GM19023 (cell line): ENCODE data around the gene G6PC2.

Experiments used
- ATAC-seq: cut with Tn5 transposase; IDR thresholded peaks from one replicate; pipeline ENCODE4 v1.9.1; 2021; ENCODE audit warnings: mild to moderate bottlenecking, moderate library complexity; ENCODE audit not compliant: unreplicated experiment

The G6PC2 gene

DNA sequence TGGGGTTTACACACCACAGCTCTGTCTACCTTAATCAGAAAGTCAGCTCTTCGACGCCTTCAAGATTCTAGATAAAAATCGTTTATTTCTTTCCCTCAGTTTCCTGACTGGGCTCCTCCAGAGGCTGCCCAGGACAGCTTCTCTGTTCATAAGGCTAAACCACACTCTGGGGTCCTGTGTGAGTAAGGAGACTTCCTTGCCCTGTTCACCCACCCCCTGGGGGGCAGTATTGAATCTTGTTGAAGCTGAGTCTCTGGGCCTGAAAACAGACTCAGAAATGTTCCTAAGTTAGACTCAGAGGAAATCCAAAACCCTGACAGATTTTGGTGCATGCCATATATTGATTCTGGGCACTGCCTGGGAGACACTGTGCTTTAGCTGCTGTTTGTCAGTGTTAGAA, 43.0 kb downstream of the G6PC2 start:
- no peak for ATAC-seq

DNA sequence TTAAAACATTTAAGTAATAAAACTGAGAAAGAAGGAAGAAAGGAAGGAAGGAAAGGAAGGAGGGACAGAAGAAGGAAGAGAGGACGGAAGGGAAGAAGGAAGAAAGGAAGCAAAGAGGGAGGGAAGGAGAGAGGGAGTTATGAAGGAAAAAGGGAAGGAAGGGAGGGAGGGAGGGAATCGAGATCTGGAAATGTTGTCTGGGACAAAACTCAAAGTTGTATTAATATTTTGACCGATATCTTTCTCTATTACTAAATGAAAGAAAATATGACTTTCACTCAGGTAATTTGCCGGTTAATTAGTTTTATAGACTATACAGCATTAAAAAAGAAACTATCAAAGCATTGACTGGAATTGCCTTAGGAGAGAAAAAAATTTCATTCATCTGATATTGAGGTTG, 44.4 kb downstream of the G6PC2 start:
- no peak for ATAC-seq

DNA sequence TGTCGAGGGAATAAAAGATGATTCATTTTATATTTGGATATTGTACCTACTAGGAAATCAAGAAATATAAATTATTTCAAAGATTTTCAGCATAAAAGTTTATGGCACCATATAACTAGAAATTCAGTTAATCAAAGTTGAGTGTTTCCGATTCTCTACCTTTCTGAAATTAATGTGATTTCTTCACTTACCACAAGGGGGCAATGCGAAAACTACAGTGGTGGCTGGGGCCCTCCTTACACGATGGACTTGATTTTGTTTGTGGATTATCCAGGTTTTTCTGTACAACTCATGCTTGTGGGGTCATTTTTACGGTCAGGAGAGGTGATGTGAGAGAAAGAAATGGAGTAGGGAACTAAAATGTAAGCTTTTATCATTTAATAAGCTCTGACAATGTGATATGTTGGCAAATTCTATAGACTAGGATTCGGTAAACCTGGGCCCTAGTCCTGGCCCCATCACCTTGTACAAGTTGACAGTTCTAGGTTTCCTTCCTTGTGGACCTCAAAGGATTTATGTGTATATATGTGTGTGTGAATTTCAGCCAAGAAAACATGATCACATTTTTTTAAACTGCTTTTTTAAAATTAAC, 47.6 kb downstream of the G6PC2 start:
- ATAC-seq: no peak

DNA sequence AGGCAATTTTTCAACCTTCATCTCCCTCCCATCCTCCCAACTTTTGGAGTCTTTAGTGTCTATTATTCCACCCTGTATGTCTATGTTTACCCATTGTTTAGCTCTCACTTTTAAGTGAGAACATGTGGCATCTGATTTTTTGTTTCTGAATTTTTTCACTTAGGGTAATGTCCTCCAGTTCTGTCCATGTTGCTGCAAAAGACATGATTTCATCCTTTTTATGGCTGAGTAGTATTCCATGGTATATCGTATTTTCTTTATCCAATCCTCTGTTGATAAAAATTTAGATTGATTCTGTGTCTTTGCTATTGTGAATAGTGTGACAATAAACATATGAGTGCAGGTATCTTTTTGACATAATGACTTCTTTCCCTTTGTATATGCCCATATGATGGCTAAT, 48.2 kb downstream of the G6PC2 start:
- ATAC-seq: no peak

DNA sequence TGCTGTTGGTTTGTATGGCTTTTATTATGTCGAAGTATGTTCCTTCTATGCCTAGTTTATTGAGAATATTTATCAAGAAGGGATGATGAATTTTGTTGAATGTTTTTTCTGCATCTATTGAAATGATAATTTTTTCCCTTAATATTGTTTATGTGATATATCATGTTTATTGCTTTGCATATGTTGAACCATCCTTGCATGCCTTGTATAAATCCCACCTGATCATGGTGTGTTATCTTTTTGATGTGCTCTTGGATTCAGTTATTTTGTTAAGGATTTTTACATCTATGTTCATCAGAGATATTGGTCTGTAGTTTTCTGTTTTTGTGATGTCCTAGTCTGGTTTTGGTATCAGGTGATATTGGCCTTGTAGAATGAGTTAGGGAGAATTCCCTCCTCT, 50.8 kb downstream of the G6PC2 start:
- ATAC-seq: no peak

DNA sequence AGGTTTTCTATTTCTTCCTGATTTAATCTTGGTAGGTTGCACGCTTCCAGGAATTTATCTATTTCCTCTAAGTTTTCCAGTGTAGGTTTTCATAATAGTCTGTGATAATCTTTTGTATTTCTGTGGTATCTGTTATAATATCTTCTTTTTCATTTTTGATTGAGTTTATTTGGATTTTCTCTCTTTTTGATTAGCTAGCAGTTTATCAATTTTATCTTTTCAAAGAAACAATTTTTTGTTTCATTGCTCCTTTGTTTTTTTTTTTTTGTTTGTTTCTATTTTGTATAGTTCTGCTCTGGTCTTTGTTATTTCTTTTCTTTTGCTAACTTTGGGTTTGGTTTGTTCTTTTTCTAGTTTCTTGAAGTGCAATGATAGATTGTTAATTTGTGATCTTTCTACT, 51.3 kb downstream of the G6PC2 start:
- ATAC-seq: no peak

DNA sequence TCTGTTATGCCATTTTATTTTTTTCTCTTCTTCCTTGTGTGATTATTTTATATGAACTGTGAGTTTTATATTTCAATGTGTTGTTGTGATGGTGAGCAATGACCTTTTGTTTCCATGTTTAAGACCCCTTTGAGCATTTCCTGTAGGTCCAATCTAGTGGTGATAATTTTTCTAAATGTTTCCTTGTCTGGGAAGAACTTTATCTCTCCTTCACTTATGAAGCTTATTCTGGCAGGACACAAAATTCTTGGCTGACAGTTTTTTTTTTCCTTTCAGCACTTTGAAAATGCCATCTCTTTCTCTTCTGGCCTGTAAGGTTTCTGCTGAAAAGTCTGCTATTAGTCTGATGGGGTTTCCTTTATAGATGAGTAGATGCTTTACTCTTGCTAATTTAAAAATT, 53.2 kb downstream of the G6PC2 start:
- no peak for ATAC-seq

DNA sequence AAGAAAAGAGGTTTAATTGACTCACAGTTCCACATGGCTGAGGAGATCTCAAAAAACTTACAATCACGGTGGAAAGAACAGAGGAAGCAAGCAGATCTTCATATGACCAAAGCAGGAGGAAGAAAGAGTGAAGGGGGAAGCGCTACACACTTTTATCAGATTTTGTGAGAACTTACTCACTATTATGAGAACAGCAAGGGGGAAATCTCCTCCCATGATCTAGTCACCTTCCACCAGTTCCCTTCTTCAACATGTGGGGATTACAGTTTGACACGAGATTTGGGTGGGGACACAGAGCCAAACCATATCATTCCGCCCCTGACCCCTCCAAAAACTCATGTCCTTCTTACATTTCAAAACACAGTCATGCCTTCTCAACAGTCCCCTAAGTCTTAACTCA, 54.2 kb downstream of the G6PC2 start:
- no peak for ATAC-seq

DNA sequence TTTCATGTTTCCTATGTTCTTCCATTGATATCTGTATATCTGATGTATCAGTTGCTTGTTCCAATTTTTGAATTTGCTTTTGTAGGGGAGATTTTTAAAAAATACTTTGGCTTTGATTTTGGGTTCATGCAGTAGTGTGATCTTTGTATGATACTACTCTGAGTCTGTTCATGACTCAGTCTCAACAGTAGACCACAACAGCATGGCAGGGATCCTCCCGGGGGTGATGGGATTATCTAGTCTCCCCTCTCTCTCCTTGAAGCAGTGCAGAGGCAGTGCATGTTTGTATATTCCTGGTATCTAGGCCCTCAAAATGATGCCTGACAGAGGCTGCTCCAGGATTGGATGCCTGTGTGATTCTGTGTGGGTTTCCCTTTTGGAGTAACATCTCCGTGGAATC, 55.3 kb downstream of the G6PC2 start:
- no peak for ATAC-seq
